ENCODE results near the gene SDCCAG8. TPM values are rescaled to one million over a fixed set of nuclear protein-coding genes. Genes with fewer than 3 reads are reported as not detected.

SDCCAG8 gene
- total and polyA plus RNA-seq, 2 of the 8 experiments (the other 6 are each of a cell fraction or from before 2014, with no cell fraction given): 15.6 to 21.0 TPM

DNA sequence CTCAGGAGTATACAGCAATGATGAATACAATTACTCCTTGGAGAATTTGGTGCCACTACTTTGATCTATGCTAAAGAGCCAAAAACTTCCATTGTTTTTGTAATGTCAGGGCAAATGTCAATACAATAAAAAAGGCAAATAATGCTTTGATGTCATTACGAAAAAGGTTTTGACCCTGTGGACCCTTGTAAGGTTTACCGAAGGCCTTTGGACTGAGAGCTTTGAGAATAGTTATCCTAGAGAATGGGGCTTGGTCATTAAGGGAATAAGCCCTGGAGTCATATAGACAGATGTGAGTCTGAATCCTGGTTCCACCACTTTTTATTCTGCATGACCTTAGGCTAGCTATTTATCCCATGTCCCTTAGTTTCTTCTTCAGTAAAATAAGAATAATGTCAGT, 28.2 kb upstream of the SDCCAG8 start:
- FAIRE-seq (no peak), DNase-seq (ENCODE audit: low read depth in 1 of 2, low spot score in 2 of 2) (no peak)
- no peak overlapping the region for H2AK5ac ChIP-seq (ENCODE audit: low read depth, low read length)
- no peak overlapping the region for H3K9ac ChIP-seq (replicated peaks in 1 of 4; ENCODE audit: extremely low read depth in 1 of 4, low read depth in 3 of 4, low read length in 3 of 4)
- ChIA-PET CTCF (ENCODE audit: partially characterized antibody) (no interaction called here), POLR2A (ENCODE audit: partially characterized antibody) (no interaction called here)
- no peak overlapping the region for H2BK120ac ChIP-seq (replicated peaks; ENCODE audit: low read depth, low read length)
- H3K79me2 ChIP-seq (ENCODE audit: control insufficient read depth in 1 of 2, insufficient read depth in 2 of 2, low read length in 2 of 2): peaks cover 0 to 83% of the 10 kb centered on the region in 2 experiments; a peak in 2 of 4 replicates
- no peak overlapping the region for H4K8ac ChIP-seq (ENCODE audit: extremely low read depth, insufficient read depth, low read length)
- H3K4ac ChIP-seq (replicated peaks; ENCODE audit: insufficient read length, low read depth, low read length): no peak overlapping the region
- H2BK12ac ChIP-seq (ENCODE audit: low read depth, low read length): no peak overlapping the region
- no peak overlapping the region for H3K18ac ChIP-seq (ENCODE audit: extremely low read depth, low read length)
- no peak overlapping the region for H3K27ac ChIP-seq (ENCODE audit: low read depth, low read length)
- no peak overlapping the region for H3K4me3 ChIP-seq (ENCODE audit: extremely low read depth in 1 of 4, insufficient read depth in 2 of 4, low read depth in 3 of 4, low read length in 4 of 4)
- no peak overlapping the region for H3K23ac ChIP-seq (ENCODE audit: insufficient read length)
- no peak overlapping the region for H4K5ac ChIP-seq (ENCODE audit: insufficient read length, low read depth, low read length)
- WGBS, 2 experiments (ENCODE audit: extremely low coverage in 1 of 2, insufficient coverage in 1 of 2, insufficient read length in 1 of 2, insufficient replicate concordance in 2 of 2, low coverage in 1 of 2, low lambda C conversion rate in 2 of 2, missing lambda C conversion rate in 1 of 2): 58% methylated on average over 2 of the region's 2 CpGs; no CpG with 5 or more reads in 1 of the 2 experiments
- H4K91ac ChIP-seq (replicated peaks; ENCODE audit: insufficient read length, low read length): no peak overlapping the region
- H2AFZ ChIP-seq (ENCODE audit: low read length): no peak overlapping the region
- H3K36me3 ChIP-seq (ENCODE audit: control insufficient read depth in 2 of 4, insufficient read depth in 4 of 4, low read length in 3 of 4): peaks cover 0 to 36% (median 8%) of the 10 kb centered on the region in 4 experiments; a peak in 5 of 8 replicates
- peaks cover 1 to 16% of the 10 kb centered on the region in 2 experiments; a peak in 3 of 4 replicates for H3K9me3 ChIP-seq (ENCODE audit: insufficient read depth in 2 of 2, low read depth in 1 of 2, low read length in 1 of 2)
- no peak overlapping the region for H3K4me2 ChIP-seq (ENCODE audit: insufficient read depth in 1 of 2, low read depth in 2 of 2, low read length in 2 of 2)
- no peak overlapping the region for H2BK20ac ChIP-seq (ENCODE audit: low read length)
- H3K79me1 ChIP-seq (ENCODE audit: low read depth, low read length): peaks cover 2% of the 10 kb centered on the region; the same call in 1 of the 2 replicates
- H4K20me1 ChIP-seq (replicated peaks in 1 of 2; ENCODE audit: control insufficient read depth in 1 of 2, insufficient read depth in 2 of 2, low read length in 2 of 2): peaks cover 0 to 1% of the 10 kb centered on the region in 2 experiments
- H3K56ac ChIP-seq (replicated peaks; ENCODE audit: insufficient read length, low read depth, low read length): no peak overlapping the region
- H3K27me3 ChIP-seq (replicated peaks in 1 of 4; ENCODE audit: control insufficient read depth in 3 of 4, extremely low read depth in 1 of 4, insufficient read depth in 3 of 4, low read length in 3 of 4): no peaks in the 10 kb centered on the region
- H2BK5ac ChIP-seq (ENCODE audit: low read depth, low read length): no peak overlapping the region
- H3K4me1 ChIP-seq (replicated peaks in 1 of 4; ENCODE audit: control insufficient read depth in 3 of 4, insufficient read depth in 4 of 4, low read length in 3 of 4): no peaks in the 10 kb centered on the region; a peak in 1 of 7 replicates
- no peak overlapping the region for H3K14ac ChIP-seq (ENCODE audit: insufficient read length)
- H2BK15ac ChIP-seq (ENCODE audit: low read length): no peak overlapping the region
- H3K23me2 ChIP-seq (ENCODE audit: low read depth, low read length): no peaks in the 10 kb centered on the region
- TF ChIP-seq ATF2 (IDR thresholded peaks at IDR 0.05; ENCODE audit: low read length) (no peak), CREB1 (IDR thresholded peaks at IDR 0.05) (no peak), TBP (IDR thresholded peaks at IDR 0.05; ENCODE audit: low read depth, low read length) (no peak), TEAD4 (IDR thresholded peaks at IDR 0.05; ENCODE audit: low read depth, low read length) (no peak), BCL11A (IDR thresholded peaks at IDR 0.05; ENCODE audit: low read depth in 2 of 2, low read length in 2 of 2) (no peak), SIN3A (conservative IDR thresholded peaks at IDR 0.05 in 1 of 2, IDR thresholded peaks at IDR 0.05 in 1 of 2; ENCODE audit: low read depth in 1 of 2, low read length in 2 of 2) (no peak), MAFK (IDR thresholded peaks at IDR 0.05; ENCODE audit: low read depth, low read length) (no peak), KDM1A (IDR thresholded peaks at IDR 0.05; ENCODE audit: borderline replicate concordance, low read length) (no peak), POU5F1 (IDR thresholded peaks at IDR 0.05; ENCODE audit: low read depth, low read length) (no peak), BACH1 (IDR thresholded peaks at IDR 0.05; ENCODE audit: low read length) (no peak), JUN (IDR thresholded peaks at IDR 0.05; ENCODE audit: low read depth, low read length) (no peak), SIRT6 (IDR thresholded peaks at IDR 0.05; ENCODE audit: low read length) (no peak), SUZ12 (IDR thresholded peaks at IDR 0.05; ENCODE audit: low read length) (no peak)
- TF ChIP-seq, protein P1, sequence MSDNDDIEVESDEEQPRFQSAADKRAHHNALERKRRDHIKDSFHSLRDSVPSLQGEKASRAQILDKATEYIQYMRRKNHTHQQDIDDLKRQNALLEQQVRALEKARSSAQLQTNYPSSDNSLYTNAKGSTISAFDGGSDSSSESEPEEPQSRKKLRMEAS (IDR thresholded peaks at IDR 0.05): no peak

Data from H1 (cell line).